GM12878 (cell line): ENCODE data around the gene MDFIC. TPM values are rescaled to one million over a fixed set of nuclear protein-coding genes. Genes with fewer than 3 reads are reported as not detected.

Experiments
- ATAC-seq: fragments of 200-7000 bp; cut with Tn5 transposase; 3 replicates; pipeline ENCODE4 v1.9.1; 2020; ENCODE audit warnings: mild to moderate bottlenecking, moderate library complexity
- BruUV-seq: library from RNA; stranded (reverse); fragments of 400-500 nt; replicated peaks from 2 replicates; lab custom pipeline; 2021; lab: Mats Ljungman, UMichigan
- CTCF ChIA-PET: fragments of 300-600 bp; sonication (Branson Sonifier 250); formaldehyde crosslinking; extraction: SDS; loops from one replicate; lab custom pipeline; 2021; ENCODE audit warnings: inconsistent platforms; lab: Yijun Ruan, JAX
- POLR2A ChIA-PET: fragments of 350-600 bp; formaldehyde crosslinking; extraction: SDS; loops from one replicate; lab custom pipeline; 2021; ENCODE audit warnings: inconsistent platforms; lab: Charles Lee
- RAD21 ChIA-PET: fragments of 300-600 bp; sonication (Branson Sonifier 250); formaldehyde crosslinking; loops from one replicate; lab custom pipeline; 2023; ENCODE audit warnings: antibody characterized with exemption; ENCODE audit not compliant: unreplicated experiment; lab: Charles Lee
- SMC1A ChIA-PET: fragments of 300-600 bp; sonication (Branson Sonifier 250); formaldehyde crosslinking; loops from one replicate; lab custom pipeline; 2023; ENCODE audit not compliant: unreplicated experiment, uncharacterized antibody; lab: Charles Lee
- DNase-seq: peaks from one replicate; pipeline ENCODE4 v3.0.0-alpha.2; 2011; ENCODE audit warnings: low read depth, low spot score
- FAIRE-seq: peaks from 3 replicates; lab custom pipeline; 2011; peaks lifted over from hg19 to GRCh38; lab: Jason Lieb, UNC
- H2AFZ ChIP-seq: 2 replicates; pipeline ENCODE4 v1.6.0; 2011; ENCODE audit warnings: low read depth, low read length, control low read depth; ENCODE audit not compliant: control insufficient read depth
- H3K27ac ChIP-seq: 2 replicates; pipeline ENCODE4 v1.5.1; 2011; ENCODE audit warnings: control low read depth; ENCODE audit not compliant: control insufficient read depth, insufficient read depth
- H3K27me3 ChIP-seq, 2 experiments: replicated peaks in 1 of 2; 2 replicates each; pipeline versions ENCODE4 v1.6.0 to v1.6.1; 2011; ENCODE audit warnings: low read length in 1 of 2; ENCODE audit not compliant: control insufficient read depth in 2 of 2, insufficient read depth in 2 of 2
- H3K36me3 ChIP-seq, 2 experiments: 2 replicates each; pipeline ENCODE4 v1.5.1; 2011; ENCODE audit warnings: low read length in 1 of 2; ENCODE audit not compliant: control insufficient read depth in 2 of 2, insufficient read depth in 2 of 2
- H3K4me1 ChIP-seq: 2 replicates; pipeline ENCODE4 v1.6.1; 2011; ENCODE audit warnings: mild to moderate bottlenecking, low read length, moderate library complexity, mixed read lengths; ENCODE audit not compliant: control insufficient read depth, insufficient read depth
- H3K4me2 ChIP-seq: 2 replicates; pipeline ENCODE4 v1.6.0; 2011; ENCODE audit warnings: control low read depth; ENCODE audit not compliant: control insufficient read depth, insufficient read depth
- H3K4me3 ChIP-seq: fragments of 200-600 bp; sonication (generic); 2 replicates; pipeline ENCODE4 v1.5.1; 2016
- H3K79me2 ChIP-seq: 2 replicates; pipeline ENCODE4 v1.6.0; 2011; ENCODE audit warnings: low read length; ENCODE audit not compliant: control insufficient read depth, insufficient read depth
- H3K9ac ChIP-seq: 2 replicates; pipeline ENCODE4 v1.8.0; 2011; ENCODE audit warnings: low read length, control low read depth, mixed read lengths; ENCODE audit not compliant: control insufficient read depth, insufficient read depth
- H3K9me3 ChIP-seq: replicated peaks from 3 replicates; pipeline ENCODE4 v1.5.1; 2011; ENCODE audit warnings: mild to moderate bottlenecking, low read length; ENCODE audit not compliant: control insufficient read depth, insufficient read depth
- H4K20me1 ChIP-seq: 2 replicates; pipeline ENCODE4 v1.6.0; 2011; ENCODE audit not compliant: control insufficient read depth, insufficient read depth
- CBX5 ChIP-seq: sonication (generic); IDR thresholded peaks from 2 replicates; pipeline ENCODE4 v1.6.1; 2016; ENCODE audit warnings: low read depth, moderate library complexity, mild to moderate bottlenecking, inconsistent platforms
- E4F1 ChIP-seq: fragments of 450-650 bp; IDR thresholded peaks from 2 replicates; pipeline ENCODE4 v1.6.1; 2018; ENCODE audit warnings: borderline replicate concordance, mild to moderate bottlenecking; ENCODE audit not compliant: partially characterized antibody
- EED ChIP-seq: sonication (generic); IDR thresholded peaks from 2 replicates; pipeline ENCODE4 v1.6.1; 2016; ENCODE audit warnings: antibody characterized with exemption, low read depth
- FOXK2 ChIP-seq: fragments of 450-650 bp; IDR thresholded peaks from 2 replicates; pipeline ENCODE4 v1.6.1; 2017; ENCODE audit warnings: mild to moderate bottlenecking, moderate library complexity
- HCFC1 ChIP-seq: fragments of 150-350 bp; IDR thresholded peaks from 2 replicates; pipeline ENCODE4 v1.6.1; 2014; ENCODE audit warnings: low read length
- JUND ChIP-seq: IDR thresholded peaks from 2 replicates; pipeline ENCODE4 v1.6.1; 2012; ENCODE audit warnings: low read depth, mild to moderate bottlenecking, low read length, improper control_type of control experiment, moderate library complexity
- NR2F1 ChIP-seq: fragments of 450-650 bp; conservative IDR thresholded peaks from 2 replicates; pipeline ENCODE4 v1.6.1; 2017; ENCODE audit warnings: mild to moderate bottlenecking
- POLR2A ChIP-seq: IDR thresholded peaks from 2 replicates; pipeline ENCODE4 v1.6.1; 2011; ENCODE audit warnings: low read depth, mild to moderate bottlenecking, low read length
- POLR2AphosphoS2 ChIP-seq: IDR thresholded peaks from 2 replicates; pipeline ENCODE4 v1.6.1; 2011; ENCODE audit warnings: low read depth, mild to moderate bottlenecking, low read length, improper control_type of control experiment, moderate library complexity
- RUNX3 ChIP-seq: IDR thresholded peaks from 2 replicates; pipeline ENCODE4 v1.6.1; 2012; ENCODE audit warnings: low read length, inconsistent platforms
- SPI1 ChIP-seq: IDR thresholded peaks from 2 replicates; pipeline ENCODE4 v1.6.1; 2011; ENCODE audit warnings: low read depth, mild to moderate bottlenecking, low read length, moderate library complexity, borderline replicate concordance; ENCODE audit not compliant: insufficient read depth
- SUPT20H ChIP-seq: IDR thresholded peaks from 2 replicates; pipeline ENCODE4 v1.6.1; 2011; ENCODE audit warnings: low read depth, mild to moderate bottlenecking, low read length, moderate library complexity, borderline replicate concordance; ENCODE audit not compliant: control insufficient read depth
- TCF12 ChIP-seq: IDR thresholded peaks from 2 replicates; pipeline ENCODE4 v1.6.1; 2011; ENCODE audit warnings: low read depth, mild to moderate bottlenecking, low read length
- ZNF24 ChIP-seq: fragments of 450-650 bp; IDR thresholded peaks from 2 replicates; pipeline ENCODE4 v1.6.1; 2017; ENCODE audit warnings: antibody characterized with exemption, mild to moderate bottlenecking
- ZNF592 ChIP-seq: fragments of 450-650 bp; IDR thresholded peaks from 2 replicates; pipeline ENCODE4 v1.6.1; 2017; ENCODE audit warnings: mild to moderate bottlenecking, moderate library complexity
- ZSCAN29 ChIP-seq: fragments of 450-650 bp; IDR thresholded peaks from 2 replicates; pipeline ENCODE4 v1.6.1; 2017; ENCODE audit warnings: mild to moderate bottlenecking, moderate library complexity
- WGBS: methylation state at CpG from one replicate; pipeline ENCODE4 v1.1.6; 2016; ENCODE audit warnings: low lambda C conversion rate; ENCODE audit not compliant: insufficient replicate concordance, insufficient coverage; ENCODE audit errors: missing lambda C conversion rate; 5-methylcytosine and 5-hydroxymethylcytosine counted together
- in situ Hi-C: fragments of 300-500 bp; cut with MboI; formaldehyde crosslinking; loops from 9 replicates; pipeline ENCODE4 v1.14.3; 2018; ENCODE audit warnings: mixed read lengths
- intact Hi-C: fragments of 100-400 bp; cut with micrococcal nuclease; formaldehyde crosslinking; loops from one replicate; pipeline ENCODE4 v1.14.2; 2022; ENCODE audit not compliant: unreplicated experiment
- polyA plus RNA-seq, 11 experiments: library from polyadenylated mRNA; depleted of rRNA in 4 of 11; unstranded in 6 of 11; stranded (reverse) in 5 of 11; fragments of >200 nt; fragmentation: Nextera tagmentation in 4 of 11; fragmentation: Illumina TruSeq in 1 of 11; extraction: Ambion mirVana in 4 of 11; extraction: Trizol in 1 of 11; gene quantifications; 1 replicate in 1 of 11; 2 replicates in 10 of 11; pipeline versions ENCODE4 v1.2.1 to v1.2.3, GENCODE V29; 2011 to 2016; ENCODE audit warnings: inconsistent platforms in 2 of 11, missing spikeins in 2 of 11, low read depth in 1 of 11
- total RNA-seq, 4 experiments: library from RNA; depleted of rRNA in 3 of 4; stranded (reverse); fragments of >200 nt in 3 of 4; fragmentation: Illumina TruSeq in 1 of 4; extraction: Trizol in 1 of 4; gene quantifications; 2 replicates each; pipeline versions ENCODE4 v1.2.1 to v1.2.3, GENCODE V29; 2013 to 2021

MDFIC gene
- total and polyA plus RNA-seq, 10 of the 15 experiments (the other 5 are each of a cell fraction or from before 2014, with no cell fraction given) = 7.3 to 58.4 (median 40.0) TPM

- FAIRE-seq (no peak), DNase-seq (no peak), ATAC-seq (no peak)
- no peaks in the 10 kb centered on the region for H3K4me1 ChIP-seq
- WGBS = 49% methylated on average over 2 of the region's 2 CpGs
- ChIA-PET POLR2A (no interaction called here), CTCF (no interaction called here), RAD21 (no interaction called here), SMC1A (interaction anchor here (0.9 kb wide), 1 partner anchor 19 kb away, joined by 3 read pairs; no protein-coding TSS in a partner anchor)
- TF ChIP-seq E4F1 = no peak
- TF ChIP-seq HCFC1 = no peak
- TF ChIP-seq ZSCAN29 = no peak
- no peak for TF ChIP-seq POLR2A
- TF ChIP-seq ZNF592 = no peak
- TF ChIP-seq CBX5 = no peak
- no peak for TF ChIP-seq NR2F1
- no peak for TF ChIP-seq TCF12
- TF ChIP-seq FOXK2 = no peak
- TF ChIP-seq ZNF24 = no peak
- TF ChIP-seq JUND = no peak
- no peak for TF ChIP-seq POLR2AphosphoS2
- TF ChIP-seq EED = no peak
- no peak for TF ChIP-seq SPI1
- TF ChIP-seq RUNX3 = no peak
- no peak for TF ChIP-seq SUPT20H
- intact Hi-C loops = no loop called here
- in situ Hi-C loops = no loop called here
- BruUV-seq = no TSS peak
- H2AFZ ChIP-seq = no peak overlapping the region
- no peaks in the 10 kb centered on the region for H3K9me3 ChIP-seq
- H3K9ac ChIP-seq = no peak overlapping the region
- H3K36me3 ChIP-seq = no peaks in the 10 kb centered on the region
- no peaks in the 10 kb centered on the region for H3K79me2 ChIP-seq
- H3K4me2 ChIP-seq = no peak overlapping the region
- H3K4me3 ChIP-seq = no peak overlapping the region
- H3K27ac ChIP-seq = no peak overlapping the region
- H3K27me3 ChIP-seq = no peaks in the 10 kb centered on the region
- no peaks in the 10 kb centered on the region for H4K20me1 ChIP-seq
Measured at GRCh38 chr7:115042596-115042995, 120.7 kb downstream of the MDFIC start.
